NOMO-1 treated with dmso at 0.1 percent for 144 hours (cell line): ENCODE results near the gene SMOC2.

Experiments used
- DNase-seq: peaks from one replicate; lab custom pipeline; 2025; ENCODE audit not compliant: unreplicated experiment; lab: John Stamatoyannopoulos, UW

SMOC2 gene

GRCh38 chr6:168641446-168641845 lies 200.5 kb downstream of the SMOC2 start:
- no peak for DNase-seq

- no peak for DNase-seq
These were observed 202.4 kb downstream of the SMOC2 start for GRCh38 chr6:168643401-168643800.

- DNase-seq = no peak
These were observed 204.3 kb downstream of the SMOC2 start for GRCh38 chr6:168645326-168645725.

GRCh38 chr6:168647271-168647670 lies 206.3 kb downstream of the SMOC2 start:
- no peak for DNase-seq

GRCh38 chr6:168648240-168649125 lies 207.5 kb downstream of the SMOC2 start:
- DNase-seq = no peak

- DNase-seq = no peak
These were observed 208.2 kb downstream of the SMOC2 start for GRCh38 chr6:168649209-168649608.

DNA sequence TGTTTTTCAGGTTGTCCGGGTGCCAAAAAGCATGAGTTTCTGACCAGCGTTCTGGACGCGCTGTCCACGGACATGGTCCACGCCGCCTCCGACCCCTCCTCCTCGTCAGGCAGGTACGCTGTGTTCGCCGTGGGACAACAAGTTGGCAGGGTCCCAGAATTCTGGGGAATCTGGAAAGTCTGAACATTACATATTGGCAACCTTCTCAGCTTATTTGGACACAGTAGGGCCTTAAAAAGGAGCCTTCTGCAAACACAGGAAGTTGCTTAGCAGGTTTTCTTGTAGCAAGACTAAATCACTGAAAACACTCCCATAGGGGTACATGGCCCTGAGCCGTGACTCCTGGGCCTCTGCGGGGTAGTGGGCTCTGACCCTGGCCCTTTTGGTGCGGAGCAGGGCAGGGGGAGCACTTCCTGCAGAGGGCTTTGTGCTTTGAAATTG lies 209.7 kb downstream of the SMOC2 start:
- DNase-seq = no peak

- DNase-seq = no peak
These were observed 214.6 kb downstream of the SMOC2 start for GRCh38 chr6:168655462-168656152.

GRCh38 chr6:168658059-168658458 lies 217.1 kb downstream of the SMOC2 start:
- DNase-seq = no peak

GRCh38 chr6:168660400-168660945 lies 219.5 kb downstream of the SMOC2 start:
- no peak for DNase-seq

DNA sequence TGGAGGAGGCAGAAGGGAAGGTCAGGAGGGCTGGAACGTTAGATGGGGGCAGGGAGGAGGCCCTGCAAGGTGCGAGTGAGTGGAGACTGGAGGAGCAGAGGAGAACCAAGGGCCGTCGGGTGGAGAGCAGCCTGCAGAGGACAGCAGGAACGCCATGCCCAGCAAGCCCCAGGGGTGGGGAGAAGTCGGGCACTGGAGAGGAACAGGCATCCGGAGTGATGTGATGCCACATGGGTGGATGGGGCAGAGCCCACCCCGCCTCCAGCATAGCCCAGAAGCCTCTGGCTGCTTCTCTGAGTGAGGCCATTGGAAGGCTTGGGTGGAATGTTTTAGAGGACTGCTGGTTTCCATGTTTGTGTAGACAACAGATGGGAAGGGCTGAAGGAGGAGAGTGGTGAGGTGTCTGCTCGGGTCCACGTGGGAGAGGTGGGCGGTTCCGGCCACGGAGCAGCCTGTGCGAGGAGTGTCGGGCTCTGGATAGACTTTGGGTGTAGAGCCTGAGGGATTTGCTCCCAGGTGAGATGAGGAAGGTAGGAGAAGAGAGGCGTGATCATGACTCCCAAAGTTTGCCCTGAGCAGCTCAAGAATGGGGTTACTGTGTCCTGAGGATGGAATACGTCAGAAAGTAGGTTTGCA lies 221.4 kb downstream of the SMOC2 start:
- no peak for DNase-seq

- no peak for DNase-seq
These were observed 222.1 kb downstream of the SMOC2 start for GRCh38 chr6:168663041-168663440.

GRCh38 chr6:168664956-168665355 lies 224.0 kb downstream of the SMOC2 start:
- DNase-seq = no peak

- DNase-seq = no peak
These were observed 225.2 kb downstream of the SMOC2 start for GRCh38 chr6:168666170-168666569.

- no peak for DNase-seq
These were observed 225.9 kb downstream of the SMOC2 start for GRCh38 chr6:168666699-168667427.

DNA sequence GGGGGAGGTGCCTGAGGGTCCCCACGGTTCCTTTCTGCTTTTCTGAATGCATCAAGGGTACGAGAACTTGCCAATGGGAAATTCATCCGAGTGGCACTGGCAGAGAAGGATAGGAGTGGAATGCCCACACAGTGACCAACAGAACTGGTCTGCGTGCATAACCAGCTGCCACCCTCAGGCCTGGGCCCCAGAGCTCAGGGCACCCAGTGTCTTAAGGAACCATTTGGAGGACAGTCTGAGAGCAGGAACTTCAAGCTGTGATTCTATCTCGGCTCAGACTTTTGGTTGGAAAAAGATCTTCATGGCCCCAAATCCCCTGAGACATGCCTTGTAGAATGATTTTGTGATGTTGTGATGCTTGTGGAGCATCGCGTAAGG lies 226.4 kb downstream of the SMOC2 start:
- no peak for DNase-seq

- DNase-seq = no peak
These were observed 229.5 kb downstream of the SMOC2 start for GRCh38 chr6:168670401-168670985.

GRCh38 chr6:168671028-168671862 lies 230.3 kb downstream of the SMOC2 start:
- DNase-seq = no peak

- no peak for DNase-seq
These were observed 231.0 kb downstream of the SMOC2 start for GRCh38 chr6:168671863-168672546.
